SKM-1 (cell line): Measurements from ENCODE around the gene LCTL.
"Not testable (repeated sequence)": the region's sequence is repeated elsewhere in the genome, so short reads cannot be mapped to it uniquely, and the experiment has no call there.

Experiments used
- DNase-seq: peaks from one replicate; lab custom pipeline; 2025; ENCODE audit not compliant: unreplicated experiment; lab: John Stamatoyannopoulos, UW

LCTL gene

GRCh38 chr15:66503041-66503648, 62.7 kb downstream of the LCTL start:
- DNase-seq = not testable (repeated sequence)

- no peak for DNase-seq
Measured at GRCh38 chr15:66502491-66502890, 63.3 kb downstream of the LCTL start.

- not testable (repeated sequence) for DNase-seq
Measured at GRCh38 chr15:66500346-66500745, 65.5 kb downstream of the LCTL start.

GRCh38 chr15:66498501-66499386, 67.1 kb downstream of the LCTL start:
- no peak for DNase-seq
